ENCODE data around the gene CCND3.

GRCh38 chr6:41972826-41973225 lies 31.2 kb upstream of the CCND3 start:
- TF ChIP-seq POLR2A (IDR thresholded peaks at IDR 0.05) (no peak), CTCF (IDR thresholded peaks at IDR 0.05 in 4 of 5, conservative IDR thresholded peaks at IDR 0.05 in 1 of 5) (no peak)
